ENCODE measurements around the gene BFSP1. TPM values are rescaled to one million over a fixed set of nuclear protein-coding genes. Genes with fewer than 3 reads are reported as not detected.

The BFSP1 gene
- total RNA-seq, 2 experiments from 2014 or later: 2.0 to 2.2 TPM

DNA sequence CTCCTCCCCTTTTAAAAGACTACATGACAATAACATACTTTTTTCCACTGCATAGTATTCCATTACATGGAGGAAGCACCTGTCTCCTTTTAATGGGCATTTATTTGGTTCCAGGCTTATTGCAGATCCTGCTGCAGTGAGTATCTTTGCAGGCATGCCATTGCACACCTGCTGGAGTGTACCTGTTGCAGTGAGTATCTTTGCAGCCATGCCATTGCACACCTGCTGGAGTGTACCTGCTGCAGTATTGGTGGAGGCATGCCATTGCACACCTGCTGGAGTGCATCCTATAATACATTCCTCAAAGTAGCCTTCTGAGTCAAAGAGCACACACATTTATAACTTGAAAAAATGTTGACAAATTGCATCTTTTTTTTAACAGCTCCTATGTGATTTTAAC is 1.6 kb downstream of the BFSP1 start:
- Mint-ChIP-seq H3K4me3 (no peak overlapping the region), H3K4me1 (peaks cover 31% of the 10 kb centered on the region), H3K27ac (no peak overlapping the region), H3K9me3 (no peaks in the 10 kb centered on the region), H3K36me3 (ENCODE audit: low read depth) (no peaks in the 10 kb centered on the region), H3K27me3 (peaks cover 13% of the 10 kb centered on the region)
- POLR2A ChIA-PET: no interaction called here
- DNase-seq: no peak
- CTCF ChIA-PET: interaction anchor here (0.7 to 1.5 kb wide), 2 partner anchors 10 to 16 kb away, joined by 3 read pairs; no protein-coding TSS in a partner anchor

DNA sequence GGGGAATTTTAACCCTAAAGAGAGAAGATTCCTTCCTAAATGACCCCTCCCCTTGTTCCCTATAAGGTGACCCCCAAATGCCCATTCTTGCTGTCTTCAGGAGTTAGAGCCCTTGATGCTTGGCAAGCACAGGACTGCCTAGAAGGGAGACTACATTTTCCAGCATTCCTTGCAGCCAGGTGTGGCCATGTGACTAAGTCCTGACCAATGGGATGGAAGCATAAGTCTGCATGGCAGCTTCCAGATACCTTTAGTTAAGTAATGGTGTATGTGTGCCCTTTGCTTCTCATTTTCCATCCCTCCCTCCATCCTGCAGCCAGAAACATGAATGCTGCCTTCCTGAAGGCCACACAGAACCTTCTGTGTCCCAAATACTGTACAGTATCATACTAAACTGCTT is 5.5 kb downstream of the BFSP1 start:
- Mint-ChIP-seq H3K4me3 (no peak overlapping the region), H3K9me3 (no peaks in the 10 kb centered on the region), H3K27ac (no peak overlapping the region), H3K36me3 (ENCODE audit: low read depth) (no peaks in the 10 kb centered on the region), H3K4me1 (peaks cover 9% of the 10 kb centered on the region), H3K27me3 (peaks cover 14% of the 10 kb centered on the region)
- POLR2A ChIA-PET: no interaction called here
- CTCF ChIA-PET: interaction anchor here (1.7 kb wide), 1 partner anchor 14 kb away, joined by 5 read pairs; no protein-coding TSS in a partner anchor
- peak; percentile 32 for DNase-seq

DNA sequence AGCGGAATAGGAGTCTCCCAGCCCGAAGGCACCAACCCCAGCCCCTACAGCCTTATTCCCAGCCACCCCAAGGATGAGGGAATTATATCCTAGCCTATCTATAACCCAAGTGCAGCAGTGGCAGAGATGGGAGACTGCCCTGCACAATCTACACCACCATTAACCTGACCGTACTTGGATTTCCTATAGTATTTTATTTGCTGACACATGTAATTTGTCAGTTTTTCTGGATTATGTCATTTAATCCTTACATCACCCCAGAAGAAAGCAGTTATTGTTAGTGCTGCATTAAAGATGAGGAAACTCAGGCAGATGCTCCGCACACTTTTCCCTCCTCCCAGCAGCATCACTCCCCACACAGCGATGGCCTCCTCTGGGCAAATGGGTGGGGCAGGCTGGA is 6.0 kb downstream of the BFSP1 start:
- POLR2A ChIA-PET: no interaction called here
- Mint-ChIP-seq H3K27ac (no peak overlapping the region), H3K9me3 (no peaks in the 10 kb centered on the region), H3K27me3 (peaks cover 13% of the 10 kb centered on the region), H3K36me3 (ENCODE audit: low read depth) (no peaks in the 10 kb centered on the region), H3K4me1 (peaks cover 7% of the 10 kb centered on the region), H3K4me3 (no peak overlapping the region)
- DNase-seq: no peak
- CTCF ChIA-PET: interaction anchor here (1.7 kb wide), 1 partner anchor 14 kb away, joined by 5 read pairs; no protein-coding TSS in a partner anchor

DNA sequence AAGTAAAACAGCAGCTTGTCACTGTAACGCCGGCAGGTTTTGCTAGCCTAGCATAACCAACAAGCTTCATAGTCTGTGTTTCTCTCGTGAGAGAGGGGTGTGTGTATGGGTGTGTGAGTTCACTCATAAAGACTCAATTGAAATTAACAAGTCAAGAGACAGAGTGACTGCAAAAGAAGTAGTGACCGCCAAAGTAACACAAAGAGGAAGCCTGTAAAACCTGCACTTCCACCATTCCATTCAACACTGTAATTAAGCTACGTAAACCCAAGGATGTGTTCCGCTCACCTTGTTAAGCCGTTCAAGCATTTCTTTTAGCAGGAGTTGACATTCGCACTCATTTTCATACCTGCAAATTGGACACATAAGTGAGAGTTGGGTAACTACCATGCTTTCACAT is 6.6 kb downstream of the BFSP1 start:
- no peak for DNase-seq
- CTCF ChIA-PET: interaction anchor here (1.7 kb wide), 1 partner anchor 13 kb away, joined by 5 read pairs; no protein-coding TSS in a partner anchor
- no peaks in the 10 kb centered on the region for H3K9me3 Mint-ChIP-seq
- no peaks in the 10 kb centered on the region for H3K36me3 Mint-ChIP-seq (ENCODE audit: low read depth)
- no peak overlapping the region for H3K27ac Mint-ChIP-seq
- H3K4me1 Mint-ChIP-seq: peaks cover 6% of the 10 kb centered on the region
- H3K27me3 Mint-ChIP-seq: peaks cover 10% of the 10 kb centered on the region
- POLR2A ChIA-PET: interaction anchor here (0.6 kb wide), 1 partner anchor 9 kb away, joined by 3 read pairs; no protein-coding TSS in a partner anchor
- no peak overlapping the region for H3K4me3 Mint-ChIP-seq

DNA sequence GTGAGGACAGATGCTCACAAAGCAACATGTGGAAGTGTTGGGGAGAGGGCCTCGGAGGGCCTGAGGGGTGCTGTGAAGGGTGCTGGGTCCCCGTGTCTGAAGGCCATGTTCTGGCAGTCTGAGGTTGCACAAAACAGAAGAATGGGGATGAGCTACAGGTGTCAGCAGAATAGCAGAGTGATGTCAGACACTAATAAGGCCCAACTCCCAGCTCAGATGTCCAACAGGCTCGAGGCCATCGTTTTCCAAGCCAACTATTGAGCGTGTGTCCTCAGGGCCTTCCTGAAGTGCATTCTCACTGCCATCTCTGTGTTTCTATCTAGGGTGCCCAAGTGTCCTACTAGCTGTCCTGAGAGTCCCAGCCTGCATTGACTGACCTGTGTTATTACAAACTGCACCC is 7.9 kb downstream of the BFSP1 start:
- H3K4me3 Mint-ChIP-seq: no peak overlapping the region
- no peak for DNase-seq
- H3K36me3 Mint-ChIP-seq (ENCODE audit: low read depth): no peaks in the 10 kb centered on the region
- H3K27ac Mint-ChIP-seq: no peak overlapping the region
- H3K9me3 Mint-ChIP-seq: no peaks in the 10 kb centered on the region
- peaks cover 6% of the 10 kb centered on the region for H3K4me1 Mint-ChIP-seq
- CTCF ChIA-PET: interaction anchor here (0.6 to 1.4 kb wide), 2 partner anchors 15 to 953 kb away, joined by 3 to 4 read pairs; no protein-coding TSS in a partner anchor
- H3K27me3 Mint-ChIP-seq: peaks cover 7% of the 10 kb centered on the region
- POLR2A ChIA-PET: no interaction called here

DNA sequence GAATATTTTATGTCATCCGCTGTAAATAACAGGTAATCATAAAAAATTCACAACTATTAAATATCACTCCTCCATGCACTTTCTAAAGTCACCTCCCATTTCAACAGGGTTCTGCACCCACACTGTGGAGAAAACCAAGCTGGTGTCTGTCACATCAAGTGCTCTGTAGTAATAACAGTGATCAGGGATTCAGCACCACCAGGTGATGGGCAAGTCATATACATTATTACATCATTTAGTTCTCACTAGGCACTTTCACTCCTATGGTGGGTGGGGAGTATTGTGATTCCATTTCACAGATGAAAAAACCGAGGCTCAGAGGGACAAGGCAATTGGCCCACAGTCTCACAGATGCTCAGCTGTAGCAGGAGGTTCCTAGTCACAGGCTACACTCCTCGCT is 8.7 kb downstream of the BFSP1 start:
- H3K36me3 Mint-ChIP-seq (ENCODE audit: low read depth): no peaks in the 10 kb centered on the region
- no peak overlapping the region for H3K27ac Mint-ChIP-seq
- POLR2A ChIA-PET: no interaction called here
- CTCF ChIA-PET: interaction anchor here (1.4 kb wide), 1 partner anchor 14 kb away, joined by 3 read pairs; no protein-coding TSS in a partner anchor
- peaks cover 9% of the 10 kb centered on the region for H3K27me3 Mint-ChIP-seq
- DNase-seq: no peak
- peaks cover 6% of the 10 kb centered on the region for H3K4me1 Mint-ChIP-seq
- no peak overlapping the region for H3K4me3 Mint-ChIP-seq
- no peaks in the 10 kb centered on the region for H3K9me3 Mint-ChIP-seq

DNA sequence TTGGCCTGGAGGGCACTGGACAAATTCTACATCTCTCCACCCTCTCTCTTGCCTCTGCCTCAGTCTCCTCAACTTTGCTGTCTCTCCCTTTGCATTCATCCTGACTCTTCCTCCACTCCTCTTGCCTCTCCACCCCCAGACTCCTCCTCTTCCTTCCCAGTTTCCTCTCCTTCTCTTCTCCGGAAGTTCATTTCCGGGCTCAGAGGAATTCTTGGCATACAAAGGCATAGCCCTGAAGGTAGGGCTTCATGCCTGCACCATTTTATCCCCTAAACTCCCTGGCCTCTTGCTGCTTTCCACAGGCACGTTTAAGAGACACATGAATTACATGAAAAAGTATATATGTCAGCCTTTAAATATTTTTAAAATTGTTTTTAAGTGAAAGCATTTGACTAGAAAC is 10.6 kb downstream of the BFSP1 start:
- no peak for DNase-seq
- H3K4me3 Mint-ChIP-seq: no peak overlapping the region
- CTCF ChIA-PET: no interaction called here
- POLR2A ChIA-PET: no interaction called here
- peaks cover 12% of the 10 kb centered on the region for H3K27me3 Mint-ChIP-seq
- H3K9me3 Mint-ChIP-seq: no peaks in the 10 kb centered on the region
- peaks cover 13% of the 10 kb centered on the region for H3K4me1 Mint-ChIP-seq
- no peak overlapping the region for H3K27ac Mint-ChIP-seq
- H3K36me3 Mint-ChIP-seq (ENCODE audit: low read depth): no peaks in the 10 kb centered on the region

DNA sequence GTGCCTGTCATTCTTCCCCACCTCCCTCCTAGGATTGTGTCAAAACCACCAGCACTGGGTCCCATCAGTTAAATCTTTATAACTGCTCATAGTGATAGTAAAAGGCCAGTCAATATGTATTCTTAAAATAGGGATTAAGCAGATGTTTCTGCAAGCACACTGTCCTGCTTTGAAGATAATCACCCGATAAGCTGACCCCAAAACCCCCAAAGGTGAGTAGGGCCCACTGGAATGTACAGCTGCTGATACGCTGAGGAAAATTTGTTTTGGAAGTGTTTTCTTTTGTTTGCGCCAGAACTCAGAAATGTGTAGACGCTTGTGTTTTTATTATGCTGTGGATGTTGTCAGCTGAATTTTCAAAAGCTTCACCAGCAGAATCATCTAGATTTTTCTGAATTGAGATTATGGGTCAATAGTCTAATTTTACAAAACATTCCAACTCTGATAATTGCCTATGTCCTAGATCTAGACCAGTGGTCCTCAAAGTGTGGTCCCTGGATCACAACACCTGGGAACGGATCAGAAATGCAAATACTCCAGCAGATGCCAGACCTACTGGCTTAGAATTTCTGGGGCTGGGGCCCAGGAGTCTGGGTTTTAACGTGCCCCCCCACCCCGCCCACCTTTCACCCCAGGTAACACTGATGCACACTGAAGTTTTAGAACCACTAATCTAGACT is 11.4 kb downstream of the BFSP1 start:
- no peak for DNase-seq
- CTCF ChIA-PET: no interaction called here
- Mint-ChIP-seq H3K4me3 (no peak overlapping the region), H3K27ac (no peak overlapping the region), H3K27me3 (peaks cover 12% of the 10 kb centered on the region), H3K9me3 (no peaks in the 10 kb centered on the region), H3K36me3 (ENCODE audit: low read depth) (no peaks in the 10 kb centered on the region), H3K4me1 (peaks cover 13% of the 10 kb centered on the region)
- POLR2A ChIA-PET: no interaction called here

DNA sequence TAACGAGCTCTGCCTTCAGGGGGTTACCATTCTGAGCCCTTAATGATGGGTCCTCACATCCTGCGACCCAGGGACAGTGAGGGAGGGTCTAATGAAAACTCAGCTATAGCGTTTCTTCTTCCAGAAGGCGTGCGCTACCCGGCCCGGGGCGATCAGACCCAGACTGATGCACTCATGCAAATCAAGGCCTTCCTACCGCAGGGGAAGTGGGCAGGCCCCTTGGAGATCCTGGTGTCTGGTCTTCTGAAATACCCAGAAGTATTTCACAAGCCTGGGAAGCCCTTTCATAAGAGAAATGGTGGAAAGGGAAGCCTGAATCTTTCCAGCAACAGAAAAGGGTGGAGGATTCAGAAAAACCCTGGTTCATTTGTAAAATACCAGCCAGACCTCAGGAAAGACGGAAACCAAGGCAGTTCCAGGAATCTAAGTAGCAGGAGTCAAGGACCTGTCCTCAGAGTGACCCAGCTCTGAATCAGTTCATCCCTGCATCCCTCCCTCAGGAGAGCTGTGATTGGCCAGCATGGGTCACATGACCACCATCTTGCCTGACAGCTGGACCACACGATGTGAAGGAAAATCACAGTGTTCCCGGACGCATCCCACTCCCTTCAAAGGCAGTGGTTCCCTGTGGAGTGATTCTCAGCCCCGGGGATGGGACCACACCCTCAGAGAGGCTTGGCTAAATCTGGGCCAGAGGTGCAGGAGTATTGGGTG is 12.7 kb downstream of the BFSP1 start:
- ChIA-PET CTCF (interaction anchor here (0.6 to 1.1 kb wide), 4 partner anchors 12 to 314 kb away, joined by 3 read pairs; partner anchors contain the start of gene RRBP1), POLR2A (no interaction called here)
- no peak overlapping the region for H3K27ac Mint-ChIP-seq
- no peaks in the 10 kb centered on the region for H3K9me3 Mint-ChIP-seq
- peaks cover 15% of the 10 kb centered on the region for H3K27me3 Mint-ChIP-seq
- no peak for DNase-seq
- H3K4me3 Mint-ChIP-seq: no peak overlapping the region
- no peaks in the 10 kb centered on the region for H3K36me3 Mint-ChIP-seq (ENCODE audit: low read depth)
- H3K4me1 Mint-ChIP-seq: peaks cover 13% of the 10 kb centered on the region

DNA sequence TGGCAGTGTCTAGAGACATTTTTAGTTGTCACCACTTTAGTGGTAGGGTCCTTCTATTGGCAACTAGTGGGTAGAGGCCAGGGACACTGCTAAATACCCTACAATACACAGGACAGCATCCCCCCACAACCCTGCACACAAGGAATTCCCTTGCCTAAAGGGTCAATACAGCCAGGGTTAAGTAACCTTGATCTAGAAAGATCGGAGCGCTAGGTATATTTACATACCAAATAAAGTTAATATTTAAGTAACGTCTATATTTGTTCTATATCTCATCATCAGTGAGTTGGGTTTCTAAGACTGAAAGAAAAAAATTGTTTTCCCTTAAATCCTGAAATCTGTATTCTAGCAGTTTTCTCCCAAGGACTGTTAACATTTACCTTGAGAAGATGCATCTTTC is 16.1 kb downstream of the BFSP1 start:
- Mint-ChIP-seq H3K4me3 (no peak overlapping the region), H3K4me1 (peaks cover 24% of the 10 kb centered on the region), H3K9me3 (no peaks in the 10 kb centered on the region), H3K27me3 (peaks cover 17% of the 10 kb centered on the region), H3K36me3 (ENCODE audit: low read depth) (peaks cover 2% of the 10 kb centered on the region), H3K27ac (no peak overlapping the region)
- ChIA-PET CTCF (interaction anchor here (1.1 to 2.6 kb wide), 4 partner anchors 10 to 96 kb away, joined by 3 to 15 read pairs (median 3); no protein-coding TSS in a partner anchor), POLR2A (no interaction called here)
- DNase-seq: no peak

DNA sequence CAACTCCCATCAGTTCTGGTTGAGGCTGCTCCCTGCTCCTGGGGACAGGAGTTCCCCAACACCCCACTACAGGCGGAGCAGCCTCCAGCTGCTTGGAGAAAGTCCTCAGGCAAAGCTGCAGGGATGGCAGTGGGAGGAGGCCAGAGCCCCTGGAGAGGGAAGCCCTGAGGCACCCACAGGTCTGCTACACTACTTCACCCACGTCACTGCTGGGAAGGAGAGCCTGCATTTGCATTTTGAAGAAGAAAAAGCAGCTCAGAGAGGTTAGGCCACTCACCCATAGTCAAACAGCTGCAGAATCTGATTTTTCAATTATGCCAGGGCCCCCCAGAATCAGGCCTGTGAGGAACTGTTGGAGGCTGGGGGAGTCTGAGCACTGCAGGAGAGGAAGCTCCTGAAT is 17.2 kb downstream of the BFSP1 start:
- H3K36me3 Mint-ChIP-seq (ENCODE audit: low read depth): peaks cover 2% of the 10 kb centered on the region
- no peaks in the 10 kb centered on the region for H3K9me3 Mint-ChIP-seq
- no peak overlapping the region for H3K4me3 Mint-ChIP-seq
- POLR2A ChIA-PET: no interaction called here
- CTCF ChIA-PET: interaction anchor here (1.1 to 2.6 kb wide), 5 partner anchors 9 to 97 kb away, joined by 3 to 15 read pairs (median 3); no protein-coding TSS in a partner anchor
- peaks cover 24% of the 10 kb centered on the region for H3K4me1 Mint-ChIP-seq
- H3K27ac Mint-ChIP-seq: no peak overlapping the region
- no peak for DNase-seq
- H3K27me3 Mint-ChIP-seq: peaks cover 23% of the 10 kb centered on the region

DNA sequence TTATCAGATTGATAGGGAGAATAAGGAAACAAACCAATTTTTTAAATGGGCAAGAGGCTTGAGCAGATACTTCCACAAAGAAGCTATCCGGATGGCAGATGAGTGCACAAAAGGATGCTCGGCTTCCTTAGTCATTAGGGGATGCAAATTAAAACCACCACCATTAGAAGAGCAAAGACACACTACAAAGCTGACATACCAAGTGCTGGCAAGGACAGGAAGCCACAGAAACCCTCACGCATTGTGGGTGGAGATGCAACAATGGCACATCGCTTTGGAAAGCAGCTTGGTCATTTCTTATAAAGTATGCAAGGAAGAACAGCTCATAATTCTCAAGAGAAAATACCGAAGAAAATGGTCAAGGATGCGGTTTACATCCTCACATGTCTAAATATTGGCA is 19.8 kb downstream of the BFSP1 start:
- Mint-ChIP-seq H3K36me3 (ENCODE audit: low read depth) (peaks cover 2% of the 10 kb centered on the region), H3K9me3 (no peaks in the 10 kb centered on the region), H3K27me3 (peaks cover 19% of the 10 kb centered on the region), H3K27ac (no peak overlapping the region), H3K4me1 (peaks cover 31% of the 10 kb centered on the region), H3K4me3 (no peak overlapping the region)
- peak; percentile 38 for DNase-seq
- POLR2A ChIA-PET: no interaction called here
- CTCF ChIA-PET: interaction anchor here (1.1 to 1.6 kb wide), 3 partner anchors 13 to 59 kb away, joined by 3 to 5 read pairs (median 4); partner anchors contain the start of gene DSTN

DNA sequence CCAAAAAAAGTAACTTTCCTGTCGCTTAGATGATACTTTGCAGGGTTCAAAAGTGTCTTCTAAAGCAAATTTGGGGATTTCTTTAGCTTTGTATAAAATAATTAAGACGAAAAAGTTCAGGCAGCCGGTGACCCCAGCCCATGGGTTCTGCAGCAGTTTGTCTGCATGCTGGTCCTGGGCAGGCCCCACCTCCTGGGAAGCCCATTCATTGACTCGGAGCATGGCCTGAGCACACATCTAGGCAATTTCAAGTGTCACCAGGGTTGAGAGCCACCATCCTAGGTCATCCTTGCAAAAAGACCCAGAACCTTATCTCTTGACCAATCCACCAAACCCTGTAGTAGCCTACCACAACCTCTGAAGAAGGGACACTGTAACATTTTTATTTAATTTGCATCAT is 20.6 kb downstream of the BFSP1 start:
- DNase-seq: no peak
- Mint-ChIP-seq H3K4me1 (peaks cover 37% of the 10 kb centered on the region), H3K27me3 (peaks cover 19% of the 10 kb centered on the region), H3K9me3 (no peaks in the 10 kb centered on the region), H3K27ac (no peak overlapping the region), H3K36me3 (ENCODE audit: low read depth) (peaks cover 2% of the 10 kb centered on the region), H3K4me3 (no peak overlapping the region)
- POLR2A ChIA-PET: no interaction called here
- CTCF ChIA-PET: interaction anchor here (1.2 kb wide), 1 partner anchor 60 kb away, joined by 4 read pairs; the partner anchor contains the start of gene DSTN
